SK-N-SH treated with all-trans-retinoic acid at 6 μM for 48 hours (cell line): ENCODE data around the gene ADCY1.
A peak's percentile ranks its signal among the peaks of the same experiment; 100 is the strongest.

Experiments used
- ATAC-seq: fragments of 200-7000 bp; cut with Tn5 transposase; 3 replicates; pipeline ENCODE4 v1.9.1; 2020; ENCODE audit warnings: mild to moderate bottlenecking, moderate library complexity
- ARNTL ChIP-seq: fragments of 450-650 bp; formaldehyde crosslinking; IDR thresholded peaks from 2 replicates; pipeline ENCODE4 v1.5.0; 2020; ENCODE audit warnings: low read depth, mild to moderate bottlenecking, moderate library complexity, borderline replicate concordance
- BACH2 ChIP-seq: fragments of 250-450 bp; sonication (Bioruptor Pico); IDR thresholded peaks from 2 replicates; pipeline ENCODE4 v1.9.0; 2021; ENCODE audit warnings: mild to moderate bottlenecking, borderline replicate concordance
- CREB5 ChIP-seq: fragments of 250-450 bp; sonication (Bioruptor Pico); IDR thresholded peaks from 2 replicates; pipeline ENCODE4 v1.5.1; 2020; ENCODE audit warnings: low read depth, mild to moderate bottlenecking, moderate library complexity
- CSDC2 ChIP-seq: fragments of 250-450 bp; sonication (Bioruptor Pico); IDR thresholded peaks from 2 replicates; pipeline ENCODE4 v1.5.0; 2020; ENCODE audit warnings: mild to moderate bottlenecking, moderate library complexity
- ESRRG ChIP-seq: fragments of 250-450 bp; sonication (Bioruptor Pico); IDR thresholded peaks from 2 replicates; pipeline ENCODE4 v1.6.1; 2021; ENCODE audit warnings: mild to moderate bottlenecking
- ISL1 ChIP-seq: fragments of 250-450 bp; sonication (Bioruptor Pico); IDR thresholded peaks from 2 replicates; pipeline ENCODE4 v2.1.2; 2022; ENCODE audit warnings: mild to moderate bottlenecking, moderate library complexity
- PATZ1 ChIP-seq: fragments of 250-450 bp; sonication (Bioruptor Pico); IDR thresholded peaks from 2 replicates; pipeline ENCODE4 v1.8.0; 2020; ENCODE audit warnings: mild to moderate bottlenecking, moderate library complexity, borderline replicate concordance
- POU6F1 ChIP-seq: fragments of 250-450 bp; sonication (Bioruptor Pico); IDR thresholded peaks from 2 replicates; pipeline ENCODE4 v1.8.0; 2021; ENCODE audit warnings: low read depth, mild to moderate bottlenecking, moderate library complexity, borderline replicate concordance
- PPARA ChIP-seq: fragments of 250-450 bp; sonication (Bioruptor Pico); IDR thresholded peaks from 2 replicates; pipeline ENCODE4 v1.5.0; 2020; ENCODE audit warnings: mild to moderate bottlenecking, borderline replicate concordance
- RARB ChIP-seq: fragments of 250-450 bp; sonication (Bioruptor Pico); IDR thresholded peaks from 2 replicates; pipeline ENCODE4 v1.8.0; 2021; ENCODE audit warnings: mild to moderate bottlenecking, moderate library complexity
- SNAI2 ChIP-seq: fragments of 250-450 bp; sonication (Bioruptor Pico); IDR thresholded peaks from 2 replicates; pipeline ENCODE4 v1.5.0; 2020; ENCODE audit warnings: mild to moderate bottlenecking, moderate library complexity
- TCF4 ChIP-seq: fragments of 250-450 bp; sonication (Bioruptor Pico); IDR thresholded peaks from 2 replicates; pipeline ENCODE4 v1.8.0; 2021; ENCODE audit warnings: mild to moderate bottlenecking, moderate library complexity, borderline replicate concordance
- TSHZ2 ChIP-seq: fragments of 250-450 bp; sonication (Bioruptor Pico); IDR thresholded peaks from 2 replicates; pipeline ENCODE4 v1.5.0; 2020; ENCODE audit warnings: mild to moderate bottlenecking, moderate library complexity
- ZC3H10 ChIP-seq: fragments of 250-450 bp; sonication (Bioruptor Pico); IDR thresholded peaks from 2 replicates; pipeline ENCODE4 v1.5.1; 2021; ENCODE audit warnings: mild to moderate bottlenecking, moderate library complexity
- ZFP3 ChIP-seq: fragments of 250-450 bp; sonication (Bioruptor Pico); IDR thresholded peaks from 2 replicates; pipeline ENCODE4 v1.5.0; 2020; ENCODE audit warnings: mild to moderate bottlenecking, moderate library complexity
- ZNF70 ChIP-seq: fragments of 450-650 bp; formaldehyde crosslinking; IDR thresholded peaks from 2 replicates; pipeline ENCODE4 v1.5.0; 2020; ENCODE audit warnings: mild to moderate bottlenecking, moderate library complexity
- ZNF8 ChIP-seq: fragments of 450-650 bp; formaldehyde crosslinking; IDR thresholded peaks from 2 replicates; pipeline ENCODE4 v1.5.0; 2020; ENCODE audit warnings: mild to moderate bottlenecking, moderate library complexity

Gene ADCY1

GRCh38 chr7:45646996-45647825 lies 73.0 kb downstream of the ADCY1 start:
- ATAC-seq = peak; percentile 52; the same call in 2 of the 3 replicates

GRCh38 chr7:45647967-45648670 lies 74.0 kb downstream of the ADCY1 start:
- no peak for ATAC-seq
- TF ChIP-seq RARB (CRISPR knock-in tag) (no peak), POU6F1 (no peak), PPARA (no peak), ESRRG (no peak), ZFP3 (CRISPR knock-in tag) (no peak), TSHZ2 (CRISPR knock-in tag) (no peak), SNAI2 (CRISPR knock-in tag) (no peak), ZNF8 (no peak), ISL1 (CRISPR knock-in tag) (no peak)
- TF ChIP-seq, all 23 proteins: peak for 0

More at GRCh38 chr7:45646996-45647825, 73.0 kb downstream of the ADCY1 start:
- TF ChIP-seq ZFP3 (CRISPR knock-in tag) (no peak), ISL1 (CRISPR knock-in tag) (no peak), ZNF8 (no peak), PATZ1 (CRISPR knock-in tag) (no peak), POU6F1 (no peak), CSDC2 (no peak), ZC3H10 (no peak), PPARA (no peak), BACH2 (no peak), ARNTL (CRISPR knock-in tag) (no peak), ZNF70 (CRISPR knock-in tag) (no peak), TCF4 (CRISPR knock-in tag) (no peak), RARB (CRISPR knock-in tag) (no peak)
- TF ChIP-seq, all 23 proteins: peak for 0

GRCh38 chr7:45648671-45648995 lies 74.5 kb downstream of the ADCY1 start:
- TF ChIP-seq RARB (CRISPR knock-in tag) = no peak
- no peak for TF ChIP-seq ZC3H10
- no peak for TF ChIP-seq ESRRG
- no peak for TF ChIP-seq ZNF8
- no peak for TF ChIP-seq CREB5
- TF ChIP-seq PATZ1 (CRISPR knock-in tag) = no peak
- no peak for TF ChIP-seq BACH2
- no peak for TF ChIP-seq CSDC2
- ATAC-seq = no peak
